HG03064 (cell line): ENCODE results near the gene C6orf141.
"Not testable (repeated sequence)": the region's sequence is repeated elsewhere in the genome, so short reads cannot be mapped to it uniquely, and the experiment has no call there.

ENCODE experiments used
- ATAC-seq: cut with Tn5 transposase; IDR thresholded peaks from one replicate; pipeline ENCODE4 v1.9.1; 2021; ENCODE audit warnings: low read depth; ENCODE audit not compliant: unreplicated experiment

The C6orf141 gene

GRCh38 chr6:49565855-49566254, 15.4 kb downstream of the C6orf141 start:
- ATAC-seq: no peak

- ATAC-seq: no peak
Measured at GRCh38 chr6:49570474-49571079, 20.1 kb downstream of the C6orf141 start.

GRCh38 chr6:49576618-49577017, 26.1 kb downstream of the C6orf141 start:
- ATAC-seq: no peak

GRCh38 chr6:49579649-49580048, 29.2 kb downstream of the C6orf141 start:
- no peak for ATAC-seq

GRCh38 chr6:49582529-49582928, 32.1 kb downstream of the C6orf141 start:
- ATAC-seq: no peak

GRCh38 chr6:49587262-49587661, 36.8 kb downstream of the C6orf141 start:
- ATAC-seq: not testable (repeated sequence)
